GM12864 (cell line): Measurements from ENCODE around the gene AFAP1.

Experiments
- DNase-seq: peaks from one replicate; pipeline ENCODE4 v3.0.0-alpha.2; 2011; ENCODE audit warnings: low read depth
- H3K4me3 ChIP-seq: 2 replicates; pipeline ENCODE4 v1.5.1; 2011; ENCODE audit warnings: mild to moderate bottlenecking, low read depth, low read length, control low read depth
- CTCF ChIP-seq: IDR thresholded peaks from 2 replicates; pipeline ENCODE4 v1.5.1; 2011; ENCODE audit warnings: low read depth, mild to moderate bottlenecking, moderate library complexity, low read length, control low read depth, inconsistent platforms; ENCODE audit errors: missing control alignments

The AFAP1 gene

DNA sequence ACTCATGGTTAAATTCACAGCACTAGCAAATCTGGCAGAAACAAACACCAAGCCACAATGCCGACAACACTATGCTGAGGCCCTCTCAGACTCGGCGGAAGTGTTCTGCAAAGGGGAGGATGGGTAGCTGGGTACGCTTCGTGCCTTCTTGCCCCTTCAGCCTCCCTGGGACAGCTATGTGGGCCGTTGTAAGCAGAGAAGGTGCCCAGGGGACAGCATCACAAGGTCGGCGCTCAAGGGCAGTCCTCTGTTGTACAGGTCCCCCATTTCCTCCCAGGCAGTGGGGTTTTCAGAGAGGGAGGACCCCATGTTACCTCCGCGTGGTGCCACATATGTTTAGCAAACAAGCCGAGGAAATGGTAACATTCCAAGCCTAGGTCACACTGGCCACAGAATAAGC is 173.6 kb downstream of the AFAP1 start:
- no peak overlapping the region for H3K4me3 ChIP-seq
- no peak for DNase-seq
- no peak for TF ChIP-seq CTCF

DNA sequence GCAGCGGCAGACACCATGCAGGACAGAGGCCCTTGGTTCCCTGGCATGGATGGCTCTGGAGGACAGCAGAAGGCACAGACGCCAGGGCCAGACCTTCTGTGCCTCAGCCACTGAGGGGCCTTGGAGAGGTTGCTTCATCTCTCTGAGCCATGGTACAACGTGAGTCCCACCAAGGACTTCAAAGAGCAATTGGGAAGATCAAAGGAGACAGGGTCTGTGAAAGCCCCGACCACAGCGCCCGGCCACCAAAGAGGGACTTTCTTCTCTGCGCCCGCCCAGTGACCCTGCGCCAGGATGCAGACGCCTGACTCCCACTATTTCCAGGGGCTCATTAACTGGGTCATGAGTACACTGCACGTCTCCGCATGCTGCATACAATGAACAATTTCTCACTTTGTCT is 174.0 kb downstream of the AFAP1 start:
- no peak for TF ChIP-seq CTCF
- no peak for DNase-seq
- no peak overlapping the region for H3K4me3 ChIP-seq

- H3K4me3 ChIP-seq, result no peak overlapping the region
- TF ChIP-seq CTCF, result no peak
- no peak for DNase-seq
Observed at GRCh38 chr4:7764466-7764865, 175.2 kb downstream of the AFAP1 start.

GRCh38 chr4:7763788-7764187 is 175.9 kb downstream of the AFAP1 start:
- no peak for DNase-seq
- no peak overlapping the region for H3K4me3 ChIP-seq
- TF ChIP-seq CTCF, result no peak

DNA sequence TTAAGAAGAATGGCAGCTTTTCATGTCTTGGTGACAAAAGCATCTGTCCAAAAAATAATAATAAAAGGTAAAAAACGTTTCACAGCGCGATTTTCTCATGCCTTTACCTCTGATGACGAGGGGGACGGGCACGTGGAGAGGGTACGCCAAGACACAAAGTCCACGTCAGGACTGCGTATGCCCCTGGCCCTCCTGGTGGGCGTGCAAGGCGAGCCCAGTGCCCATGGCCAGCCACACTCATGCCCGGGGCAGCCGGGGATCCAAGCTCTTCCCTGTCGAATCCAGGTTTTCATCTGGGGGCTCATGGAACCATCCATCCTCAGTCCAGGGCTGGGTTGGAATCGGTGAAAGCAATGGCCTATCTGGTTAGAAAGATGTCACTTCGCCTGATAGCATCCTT is 176.6 kb downstream of the AFAP1 start:
- DNase-seq, result no peak
- no peak overlapping the region for H3K4me3 ChIP-seq
- TF ChIP-seq CTCF, result no peak

- no peak for DNase-seq
- no peak for TF ChIP-seq CTCF
- H3K4me3 ChIP-seq, result no peak overlapping the region
Observed at GRCh38 chr4:7762376-7763030, 177.2 kb downstream of the AFAP1 start.

- no peak for DNase-seq
- peak; percentile 88 for TF ChIP-seq CTCF
- no peak overlapping the region for H3K4me3 ChIP-seq
Observed at GRCh38 chr4:7761720-7762119, 177.9 kb downstream of the AFAP1 start.
